Peyer's patch (tissue), 4 donors: Measurements from ENCODE around the gene SIMC1. TPM values are rescaled to one million over a fixed set of nuclear protein-coding genes. Genes with fewer than 3 reads are reported as not detected.

Experiments
- DNase-seq, 3 donors: peaks; one replicate each; pipeline ENCODE4 v3.0.0-alpha.2; 2017 to 2019
- H3K27ac ChIP-seq, 4 donors: fragments of 200-600 bp; sonication (generic); one replicate each; pipeline ENCODE4 v1.5.1; 2016 to 2019
- H3K27me3 ChIP-seq, 2 donors: fragments of 200-600 bp; sonication (generic); one replicate each; pipeline ENCODE4 v1.5.1; 2019
- H3K36me3 ChIP-seq, 3 donors: fragments of 200-600 bp; sonication (generic); one replicate each; pipeline ENCODE4 v1.5.1; 2016 to 2019
- H3K4me1 ChIP-seq, 4 donors: fragments of 200-600 bp; sonication (generic); one replicate each; pipeline ENCODE4 v1.5.1; 2016 to 2019
- H3K4me3 ChIP-seq, 4 donors: fragments of 200-600 bp; sonication (generic); 1 replicate in 3 of 4; 2 replicates in 1 of 4; pipeline ENCODE4 v1.5.1; 2016 to 2019; ENCODE audit warnings: mild to moderate bottlenecking in 1 of 4
- H3K9me3 ChIP-seq, 4 donors: fragments of 200-600 bp; sonication (generic); one replicate each; pipeline ENCODE4 v1.5.1; 2016 to 2019; ENCODE audit warnings: mild to moderate bottlenecking in 1 of 4
- POLR2A ChIP-seq, 2 donors: fragments of 450-650 bp; IDR thresholded peaks; one replicate each; pipeline ENCODE4 v1.5.1; 2017; ENCODE audit warnings: antibody characterized with exemption in 2 of 2, mild to moderate bottlenecking in 2 of 2, moderate library complexity in 2 of 2
- small RNA-seq, 2 donors: library from RNA; depleted of rRNA; stranded (forward); fragments of <200 nt; gene quantifications; one replicate each; pipeline ENCODE3, GENCODE V24; 2016
- total RNA-seq, 4 donors: library from RNA; depleted of rRNA; stranded (reverse); fragments of >200 nt; gene quantifications; one replicate each; pipeline ENCODE4 v1.1.0, GENCODE V29; 2016
- TF ChIP-seq, protein P1 (sequence below), 6 experiments: fragments of 450-650 bp in 4 of 6; fragments of 200-600 bp in 2 of 6; sonication (generic) in 1 of 6; IDR thresholded peaks; one replicate each; pipeline ENCODE4 v1.5.1; 2017 to 2019; ENCODE audit warnings: antibody characterized with exemption in 6 of 6, mild to moderate bottlenecking in 3 of 6, moderate library complexity in 1 of 6

Gene SIMC1
- total RNA-seq, 4 donors from 2014 or later, result 28.0 to 84.2 (median 41.2) TPM

DNA sequence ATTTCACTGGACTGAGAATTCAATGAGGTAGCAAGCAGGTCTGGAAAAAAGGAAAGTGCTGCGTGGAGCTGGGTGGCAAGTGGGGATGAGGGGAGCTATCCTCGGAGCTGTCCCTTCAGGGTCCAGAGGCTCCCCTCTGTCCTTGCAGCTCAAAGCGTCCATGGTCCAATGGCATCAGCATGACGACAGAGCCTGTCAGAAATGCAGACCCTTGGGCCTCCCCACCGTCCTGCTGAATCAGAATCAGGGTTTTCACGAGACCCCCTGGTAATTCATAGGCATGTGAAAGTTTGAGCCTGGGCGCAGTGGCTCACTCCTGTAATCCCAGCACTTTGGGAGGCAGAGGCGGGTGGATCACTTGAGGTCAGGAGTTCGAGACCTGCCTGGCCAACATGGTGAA lies 155.9 kb downstream of the SIMC1 start:
- Histone ChIP-seq H3K36me3 (peaks cover 0 to 74% (median 0%) of the 10 kb centered on the region in 3 donors), H3K9me3 (no peaks in the 10 kb centered on the region), H3K27me3 (no peaks in the 10 kb centered on the region), H3K4me1 (peaks cover 0 to 5% (median 2%) of the 10 kb centered on the region in 4 donors), H3K4me3 (no peak overlapping the region), H3K27ac (no peak overlapping the region)
- DNase-seq, result no peak
- TF ChIP-seq, protein P1, sequence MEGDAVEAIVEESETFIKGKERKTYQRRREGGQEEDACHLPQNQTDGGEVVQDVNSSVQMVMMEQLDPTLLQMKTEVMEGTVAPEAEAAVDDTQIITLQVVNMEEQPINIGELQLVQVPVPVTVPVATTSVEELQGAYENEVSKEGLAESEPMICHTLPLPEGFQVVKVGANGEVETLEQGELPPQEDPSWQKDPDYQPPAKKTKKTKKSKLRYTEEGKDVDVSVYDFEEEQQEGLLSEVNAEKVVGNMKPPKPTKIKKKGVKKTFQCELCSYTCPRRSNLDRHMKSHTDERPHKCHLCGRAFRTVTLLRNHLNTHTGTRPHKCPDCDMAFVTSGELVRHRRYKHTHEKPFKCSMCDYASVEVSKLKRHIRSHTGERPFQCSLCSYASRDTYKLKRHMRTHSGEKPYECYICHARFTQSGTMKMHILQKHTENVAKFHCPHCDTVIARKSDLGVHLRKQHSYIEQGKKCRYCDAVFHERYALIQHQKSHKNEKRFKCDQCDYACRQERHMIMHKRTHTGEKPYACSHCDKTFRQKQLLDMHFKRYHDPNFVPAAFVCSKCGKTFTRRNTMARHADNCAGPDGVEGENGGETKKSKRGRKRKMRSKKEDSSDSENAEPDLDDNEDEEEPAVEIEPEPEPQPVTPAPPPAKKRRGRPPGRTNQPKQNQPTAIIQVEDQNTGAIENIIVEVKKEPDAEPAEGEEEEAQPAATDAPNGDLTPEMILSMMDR (IDR thresholded peaks at IDR 0.05), result no peak
- no peak for TF ChIP-seq POLR2A (IDR thresholded peaks at IDR 0.05)

DNA sequence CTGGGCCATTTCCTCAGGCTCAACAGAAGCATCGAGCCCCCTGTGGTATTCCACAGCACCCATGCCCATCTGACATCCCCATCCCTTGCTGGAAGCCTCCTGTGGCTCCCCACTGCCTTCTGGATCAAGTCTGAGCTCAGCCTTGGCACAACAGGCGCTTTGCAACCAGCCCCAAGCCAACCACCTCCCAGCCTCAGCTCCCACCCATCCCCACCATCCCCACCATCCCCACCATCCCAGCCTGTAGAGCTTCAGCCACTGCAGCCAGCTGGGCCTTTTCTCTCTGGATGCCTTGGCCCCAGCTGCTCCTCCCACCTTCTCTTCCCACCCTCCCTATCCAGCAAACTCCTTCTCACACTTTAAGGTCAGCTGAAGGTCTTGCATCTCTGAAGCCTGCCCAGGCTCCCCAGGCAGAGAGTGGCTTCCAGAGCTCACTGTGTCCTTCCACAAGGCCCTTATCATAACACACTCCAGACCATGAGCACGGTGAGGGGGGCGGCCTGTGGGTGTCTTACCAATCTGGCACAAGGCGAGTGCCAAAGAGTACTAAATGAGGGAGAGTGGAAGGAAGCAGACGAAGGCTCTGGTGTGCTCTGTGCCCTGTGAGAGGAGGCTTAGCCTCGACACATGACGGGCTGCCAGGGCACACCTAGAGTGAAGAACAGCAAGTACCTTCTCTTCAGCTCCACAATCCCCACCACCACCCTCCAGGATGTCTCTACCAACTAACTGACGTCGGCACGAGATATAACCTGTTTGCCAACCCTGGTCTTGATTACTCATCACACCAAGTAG lies 156.9 kb downstream of the SIMC1 start:
- DNase-seq, result no peak
- H3K4me3 ChIP-seq, result no peak overlapping the region
- H3K27me3 ChIP-seq, result no peaks in the 10 kb centered on the region
- H3K36me3 ChIP-seq, result peaks cover 0 to 76% (median 0%) of the 10 kb centered on the region in 3 donors
- TF ChIP-seq POLR2A (IDR thresholded peaks at IDR 0.05), result no peak
- TF ChIP-seq, protein P1 (IDR thresholded peaks at IDR 0.05), result no peak
- H3K9me3 ChIP-seq, result no peaks in the 10 kb centered on the region
- no peaks in the 10 kb centered on the region for H3K4me1 ChIP-seq
- H3K27ac ChIP-seq, result no peak overlapping the region

Small RNAs within 50 kb of the gene (small RNA-seq; reads per million reads assigned to genes)
- 0.57 to 0.64 reads per million in 2 donors for gene MIR1271

Other genes with a start within 250 kb of the SIMC1 start
- gene KIAA1191, start 123.3 kb downstream of the SIMC1 start, total RNA-seq, result 10 to 100 TPM; 77.6 to 96.5 (median 83.3) TPM
- 1 to 10 TPM in 3 of 4 donors, under 1 TPM in 1; 0.53 to 6.2 (median 2.5) TPM for gene ARL10, start 127.1 kb downstream of the SIMC1 start, total RNA-seq
- 1 to 10 TPM; 7.5 to 8.4 (median 8.2) TPM for gene NOP16, start 150.2 kb downstream of the SIMC1 start, total RNA-seq
- gene HIGD2A, start 150.3 kb downstream of the SIMC1 start, total RNA-seq, result 100 to 1,000 TPM in 3 of 4 donors, 10 to 100 TPM in 1; 92.4 to 168 (median 140) TPM
- gene CLTB, start 178.1 kb downstream of the SIMC1 start, total RNA-seq, result 100 to 1,000 TPM in 3 of 4 donors, 10 to 100 TPM in 1; 87.5 to 211 (median 196) TPM
- 10 to 100 TPM; 18.2 to 41.5 (median 32.4) TPM for gene FAF2, start 210.0 kb downstream of the SIMC1 start, total RNA-seq